Activated CD4-positive, alpha-beta T cell treated with anti-CD3 and anti-CD28 coated beads, Interleukin-10, Interleukin-2, amounts not matched to agents 100 ng/mL and 50 ng/mL, durations not matched to agents 16 hours and 8 hours (primary cell): ENCODE results near the gene TRIP6.
A peak's percentile ranks its signal among the peaks of the same experiment; 100 is the strongest.

Experiments used
- DNase-seq: peaks from one replicate; pipeline ENCODE4 v3.0.0-alpha.2; 2020

The TRIP6 gene

GRCh38 chr7:100875356-100875751 lies 8.2 kb downstream of the TRIP6 start:
- peak; percentile 43 for DNase-seq

- DNase-seq, result no peak
Observed at GRCh38 chr7:100878013-100878412, 10.8 kb downstream of the TRIP6 start.

GRCh38 chr7:100878685-100879084 lies 11.5 kb downstream of the TRIP6 start:
- no peak for DNase-seq

GRCh38 chr7:100879685-100880261 lies 12.6 kb downstream of the TRIP6 start:
- DNase-seq, result no peak

GRCh38 chr7:100880645-100881044 lies 13.5 kb downstream of the TRIP6 start:
- no peak for DNase-seq

GRCh38 chr7:100881136-100881535 lies 13.9 kb downstream of the TRIP6 start:
- DNase-seq, result no peak

GRCh38 chr7:100882201-100882600 lies 15.0 kb downstream of the TRIP6 start:
- DNase-seq, result no peak

- no peak for DNase-seq
Observed at GRCh38 chr7:100882785-100883526, 15.8 kb downstream of the TRIP6 start.

- peak; percentile 49 for DNase-seq
Observed at GRCh38 chr7:100884736-100885439, 17.7 kb downstream of the TRIP6 start.

- no peak for DNase-seq
Observed at GRCh38 chr7:100885440-100886141, 18.4 kb downstream of the TRIP6 start.

- no peak for DNase-seq
Observed at GRCh38 chr7:100886142-100886935, 19.2 kb downstream of the TRIP6 start.

GRCh38 chr7:100886936-100887515 lies 19.8 kb downstream of the TRIP6 start:
- DNase-seq, result no peak

GRCh38 chr7:100887516-100888290 lies 20.5 kb downstream of the TRIP6 start:
- DNase-seq, result peak; percentile 79

GRCh38 chr7:100888291-100888987 lies 21.3 kb downstream of the TRIP6 start:
- DNase-seq, result no peak

GRCh38 chr7:100888988-100889750 lies 22.0 kb downstream of the TRIP6 start, which contains the start of gene UFSP1:
Gene UFSP1 (minus strand): TSS chr7:100889715. CDS start chr7:100889271, 444 bp downstream.
- DNase-seq, result no peak

- no peak for DNase-seq
Observed at GRCh38 chr7:100890653-100891567, 23.7 kb downstream of the TRIP6 start.

- no peak for DNase-seq
Observed at GRCh38 chr7:100891568-100892247, 24.5 kb downstream of the TRIP6 start.
